Astrocyte (in vitro differentiated cells and primary cell): ENCODE results near the gene GPR52. TPM values are rescaled to one million over a fixed set of nuclear protein-coding genes. Genes with fewer than 3 reads are reported as not detected.

Source experiments
- DNase-seq: peaks from one replicate; pipeline ENCODE4 v3.0.0-alpha.2; 2010; ENCODE audit warnings: low read depth
- FAIRE-seq: peaks from 2 replicates; lab custom pipeline; 2011; peaks lifted over from hg19 to GRCh38; lab: Jason Lieb, UNC
- H2AFZ ChIP-seq: 2 replicates; pipeline ENCODE4 v1.6.0; 2012; ENCODE audit warnings: low read depth, low read length, inconsistent platforms
- H3K27ac ChIP-seq: 2 replicates; pipeline ENCODE4 v1.5.1; 2011; ENCODE audit warnings: low read depth, low read length, inconsistent platforms
- H3K27me3 ChIP-seq: 2 replicates; pipeline ENCODE4 v1.6.0; 2011; ENCODE audit warnings: low read length, inconsistent platforms; ENCODE audit not compliant: insufficient read depth
- H3K36me3 ChIP-seq: 2 replicates; pipeline ENCODE4 v1.5.1; 2011; ENCODE audit warnings: low read length, inconsistent platforms; ENCODE audit not compliant: insufficient read depth
- H3K4me1 ChIP-seq: 2 replicates; pipeline ENCODE4 v1.5.1; 2011; ENCODE audit warnings: low read length, inconsistent platforms; ENCODE audit not compliant: insufficient read depth
- H3K4me2 ChIP-seq: 2 replicates; pipeline ENCODE4 v1.6.0; 2012; ENCODE audit warnings: low read length, inconsistent platforms
- H3K4me3 ChIP-seq: 2 replicates; pipeline ENCODE4 v1.5.1; 2011; ENCODE audit warnings: low read depth, mild to moderate bottlenecking, low read length, inconsistent platforms; ENCODE audit not compliant: insufficient read depth
- H3K79me2 ChIP-seq: 2 replicates; pipeline ENCODE4 v1.6.0; 2012; ENCODE audit warnings: mild to moderate bottlenecking, low read length, inconsistent platforms; ENCODE audit not compliant: insufficient read depth
- H3K9ac ChIP-seq: 2 replicates; pipeline ENCODE4 v1.6.0; 2012; ENCODE audit warnings: mild to moderate bottlenecking, low read length, inconsistent platforms
- H3K9me3 ChIP-seq: 2 replicates; pipeline ENCODE4 v1.5.1; 2012; ENCODE audit warnings: low read depth, mild to moderate bottlenecking, low read length, inconsistent platforms; ENCODE audit not compliant: insufficient read depth
- H4K20me1 ChIP-seq: 2 replicates; pipeline ENCODE4 v1.6.0; 2012; ENCODE audit warnings: low read length, inconsistent platforms; ENCODE audit not compliant: insufficient read depth
- H3K27ac Mint-ChIP-seq: one replicate; pipeline ENCODE4 v1.8.0; 2021; ENCODE audit warnings: mild to moderate bottlenecking, mixed read lengths; ENCODE audit not compliant: unreplicated experiment
- H3K27me3 Mint-ChIP-seq: one replicate; pipeline ENCODE4 v1.8.0; 2021; ENCODE audit warnings: low read depth, mixed read lengths; ENCODE audit not compliant: unreplicated experiment
- H3K36me3 Mint-ChIP-seq: one replicate; pipeline ENCODE4 v1.8.0; 2021; ENCODE audit warnings: low read depth, mixed read lengths; ENCODE audit not compliant: unreplicated experiment
- H3K4me1 Mint-ChIP-seq: one replicate; pipeline ENCODE4 v1.8.0; 2021; ENCODE audit warnings: low read depth, mixed read lengths; ENCODE audit not compliant: unreplicated experiment
- H3K4me3 Mint-ChIP-seq: one replicate; pipeline ENCODE4 v1.8.0; 2021; ENCODE audit warnings: mild to moderate bottlenecking, moderate library complexity, mixed read lengths; ENCODE audit not compliant: unreplicated experiment
- H3K9me3 Mint-ChIP-seq: one replicate; pipeline ENCODE4 v1.8.0; 2021; ENCODE audit warnings: mild to moderate bottlenecking, mixed read lengths; ENCODE audit not compliant: unreplicated experiment
- CTCF ChIP-seq: IDR thresholded peaks from 2 replicates; pipeline ENCODE4 v1.5.1; 2011; ENCODE audit warnings: low read depth, mild to moderate bottlenecking, inconsistent platforms, low read length, moderate library complexity; ENCODE audit not compliant: insufficient read depth
- EZH2 ChIP-seq: IDR thresholded peaks from 2 replicates; pipeline ENCODE4 v1.6.1; 2012; ENCODE audit warnings: mild to moderate bottlenecking, low read length, inconsistent platforms; ENCODE audit not compliant: insufficient read depth
- total RNA-seq: library from RNA; stranded (reverse); gene quantifications from 2 replicates; pipeline ENCODE4 v1.2.1, GENCODE V29; 2021

GPR52 gene
- total RNA-seq, 1 donor from 2014 or later = 1.1 TPM

DNA sequence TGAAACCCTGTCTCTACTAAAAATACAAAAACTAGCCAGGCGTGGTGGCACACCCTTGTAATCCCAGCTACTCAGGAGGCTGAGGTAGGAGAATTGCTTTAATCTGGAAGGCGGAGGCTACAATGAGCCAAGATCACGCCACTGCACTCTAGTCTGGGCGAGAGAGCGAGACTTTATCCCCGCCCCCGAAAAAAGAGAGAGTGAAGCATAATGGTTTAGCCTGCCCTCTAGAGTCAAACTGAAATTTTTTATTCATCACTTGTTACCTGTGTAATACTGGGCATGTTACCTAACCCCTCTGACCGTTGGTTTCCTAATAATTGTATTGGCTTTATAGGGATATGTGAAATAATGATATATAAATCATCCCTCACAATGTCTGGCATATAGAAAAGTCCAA, 18.8 kb downstream of the GPR52 start:
- H3K36me3 Mint-ChIP-seq = no peaks in the 10 kb centered on the region
- H3K27me3 ChIP-seq = no peaks in the 10 kb centered on the region
- H3K9me3 Mint-ChIP-seq = no peaks in the 10 kb centered on the region
- no peaks in the 10 kb centered on the region for H3K36me3 ChIP-seq
- no peak overlapping the region for H3K27ac Mint-ChIP-seq
- H3K27me3 Mint-ChIP-seq = no peaks in the 10 kb centered on the region
- H3K27ac ChIP-seq = no peak overlapping the region
- no peak overlapping the region for H3K9ac ChIP-seq
- H3K4me2 ChIP-seq = no peak overlapping the region
- no peak overlapping the region for H3K4me3 Mint-ChIP-seq
- H3K4me3 ChIP-seq = no peak overlapping the region
- DNase-seq (no peak), FAIRE-seq (no peak)
- H3K4me1 Mint-ChIP-seq = no peaks in the 10 kb centered on the region
- no peaks in the 10 kb centered on the region for H3K79me2 ChIP-seq
- H3K9me3 ChIP-seq = no peaks in the 10 kb centered on the region
- no peak overlapping the region for H2AFZ ChIP-seq
- H3K4me1 ChIP-seq = no peaks in the 10 kb centered on the region
- no peaks in the 10 kb centered on the region for H4K20me1 ChIP-seq
- no peak for TF ChIP-seq CTCF
- no peak for TF ChIP-seq EZH2

DNA sequence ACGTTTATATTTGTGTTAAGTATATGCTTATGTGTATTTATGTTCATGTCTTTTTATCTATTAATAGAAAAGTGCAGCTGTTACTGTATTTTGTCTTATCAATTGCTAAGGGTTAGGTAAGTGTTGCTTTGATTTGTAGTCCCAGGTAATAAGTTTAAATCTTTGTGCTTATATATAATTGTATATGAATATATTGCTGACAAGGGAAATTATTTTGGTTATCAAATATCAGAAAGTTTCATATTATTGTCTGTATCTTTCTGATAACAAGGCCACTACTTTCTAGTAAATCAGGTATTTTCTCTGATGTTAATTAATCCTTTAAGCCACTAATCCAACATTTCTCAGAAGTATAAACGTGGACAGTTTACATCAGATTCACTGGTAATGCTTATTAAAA, 21.3 kb downstream of the GPR52 start:
- no peaks in the 10 kb centered on the region for H3K4me1 Mint-ChIP-seq
- H3K9me3 Mint-ChIP-seq = no peaks in the 10 kb centered on the region
- H3K79me2 ChIP-seq = no peaks in the 10 kb centered on the region
- no peak overlapping the region for H3K4me3 ChIP-seq
- no peaks in the 10 kb centered on the region for H3K4me1 ChIP-seq
- no peaks in the 10 kb centered on the region for H3K27me3 ChIP-seq
- no peak overlapping the region for H3K4me3 Mint-ChIP-seq
- H2AFZ ChIP-seq = no peak overlapping the region
- FAIRE-seq (no peak), DNase-seq (no peak)
- TF ChIP-seq EZH2 (no peak), CTCF (no peak)
- no peaks in the 10 kb centered on the region for H3K27me3 Mint-ChIP-seq
- no peak overlapping the region for H3K4me2 ChIP-seq
- no peaks in the 10 kb centered on the region for H3K36me3 Mint-ChIP-seq
- no peaks in the 10 kb centered on the region for H3K9me3 ChIP-seq
- H3K36me3 ChIP-seq = no peaks in the 10 kb centered on the region
- H3K27ac Mint-ChIP-seq = no peak overlapping the region
- no peaks in the 10 kb centered on the region for H4K20me1 ChIP-seq
- H3K27ac ChIP-seq = no peak overlapping the region
- H3K9ac ChIP-seq = no peak overlapping the region

DNA sequence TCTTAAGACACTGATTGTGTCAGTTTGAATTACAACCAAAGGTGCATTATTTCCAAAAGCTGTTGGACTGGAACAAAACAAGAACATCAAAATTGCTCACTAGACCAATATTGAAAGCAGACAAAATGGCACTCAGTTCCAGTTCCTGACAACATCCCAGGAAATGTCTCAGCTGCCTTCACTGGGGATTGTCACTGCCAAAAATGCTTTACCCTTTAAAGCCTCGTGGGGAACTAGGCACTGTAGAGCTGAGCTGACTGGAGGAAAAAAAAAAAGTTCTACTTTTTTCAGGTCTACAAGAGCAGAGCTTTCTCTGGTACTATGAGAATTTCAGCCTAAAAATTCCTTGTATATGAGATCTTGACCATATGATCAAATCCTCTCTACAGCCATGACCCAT, 21.9 kb downstream of the GPR52 start:
- H3K4me1 ChIP-seq = no peaks in the 10 kb centered on the region
- no peaks in the 10 kb centered on the region for H3K36me3 Mint-ChIP-seq
- no peak overlapping the region for H3K9ac ChIP-seq
- no peaks in the 10 kb centered on the region for H3K27me3 Mint-ChIP-seq
- H3K4me3 ChIP-seq = no peak overlapping the region
- no peak for DNase-seq
- no peak for FAIRE-seq
- H3K79me2 ChIP-seq = no peaks in the 10 kb centered on the region
- no peaks in the 10 kb centered on the region for H3K27me3 ChIP-seq
- TF ChIP-seq CTCF (no peak), EZH2 (no peak)
- no peak overlapping the region for H2AFZ ChIP-seq
- no peaks in the 10 kb centered on the region for H3K9me3 Mint-ChIP-seq
- no peaks in the 10 kb centered on the region for H3K4me1 Mint-ChIP-seq
- H3K9me3 ChIP-seq = no peaks in the 10 kb centered on the region
- no peak overlapping the region for H3K27ac Mint-ChIP-seq
- H3K36me3 ChIP-seq = no peaks in the 10 kb centered on the region
- no peak overlapping the region for H3K4me3 Mint-ChIP-seq
- no peak overlapping the region for H3K27ac ChIP-seq
- no peaks in the 10 kb centered on the region for H4K20me1 ChIP-seq
- H3K4me2 ChIP-seq = no peak overlapping the region
